ENCODE measurements around the gene ATP6V1F.

Gene ATP6V1F

DNA sequence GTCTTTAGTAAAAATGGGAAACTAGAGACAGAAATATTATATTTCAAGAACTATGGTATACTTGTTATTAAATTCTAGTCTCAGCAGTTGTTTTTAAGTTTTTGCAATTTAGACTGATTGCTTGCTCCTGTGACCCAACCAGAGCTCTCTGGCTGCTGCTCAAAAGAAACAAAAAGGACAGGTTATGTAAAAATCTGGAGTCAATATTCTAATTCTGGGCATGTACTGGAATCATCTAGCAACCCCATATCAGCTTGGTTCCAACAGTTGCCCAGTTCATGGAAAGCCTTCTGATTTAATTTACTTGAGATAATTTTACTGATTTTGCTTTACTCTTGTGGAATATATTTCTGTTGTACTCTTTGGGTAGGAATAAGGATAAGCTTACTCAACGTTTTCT lies 37.6 kb downstream of the ATP6V1F start:
- Histone ChIP-seq H3K4me1 (ENCODE audit: insufficient read depth, low read length, poor library complexity, severe bottlenecking) (peaks cover 4% of the 10 kb centered on the region), H4K20me1 (ENCODE audit: insufficient read depth, low read length, poor library complexity, severe bottlenecking) (no peaks in the 10 kb centered on the region), H3K4me2 (ENCODE audit: low read depth, low read length, poor library complexity, severe bottlenecking) (no peak overlapping the region), H3K9ac (ENCODE audit: low read depth, low read length, poor library complexity, severe bottlenecking) (no peak overlapping the region), H3K9me3 (ENCODE audit: insufficient read depth, low read depth, low read length) (0 out of 2 replicates have a peak, but pooled peaks cover 4% of the 10 kb centered on the region), H3K79me2 (ENCODE audit: insufficient read depth, low read length) (no peaks in the 10 kb centered on the region), H3K4me3 (ENCODE audit: low read length, poor library complexity, severe bottlenecking) (no peak overlapping the region), H3K27me3 (ENCODE audit: insufficient read depth, low read length, poor library complexity, severe bottlenecking) (no peaks in the 10 kb centered on the region), H3K36me3 (ENCODE audit: insufficient read depth, low read length) (no peaks in the 10 kb centered on the region), H2AFZ (ENCODE audit: low read length) (no peak overlapping the region), H3F3A (ENCODE audit: low read depth) (no peaks in the 10 kb centered on the region), H3K9me2 (replicated peaks; ENCODE audit: low read depth, low read length) (no peaks in the 10 kb centered on the region)
- no peak for TF ChIP-seq EZH2phosphoT487 (IDR thresholded peaks at IDR 0.05; ENCODE audit: borderline replicate concordance)
- TF ChIP-seq, protein P1, sequence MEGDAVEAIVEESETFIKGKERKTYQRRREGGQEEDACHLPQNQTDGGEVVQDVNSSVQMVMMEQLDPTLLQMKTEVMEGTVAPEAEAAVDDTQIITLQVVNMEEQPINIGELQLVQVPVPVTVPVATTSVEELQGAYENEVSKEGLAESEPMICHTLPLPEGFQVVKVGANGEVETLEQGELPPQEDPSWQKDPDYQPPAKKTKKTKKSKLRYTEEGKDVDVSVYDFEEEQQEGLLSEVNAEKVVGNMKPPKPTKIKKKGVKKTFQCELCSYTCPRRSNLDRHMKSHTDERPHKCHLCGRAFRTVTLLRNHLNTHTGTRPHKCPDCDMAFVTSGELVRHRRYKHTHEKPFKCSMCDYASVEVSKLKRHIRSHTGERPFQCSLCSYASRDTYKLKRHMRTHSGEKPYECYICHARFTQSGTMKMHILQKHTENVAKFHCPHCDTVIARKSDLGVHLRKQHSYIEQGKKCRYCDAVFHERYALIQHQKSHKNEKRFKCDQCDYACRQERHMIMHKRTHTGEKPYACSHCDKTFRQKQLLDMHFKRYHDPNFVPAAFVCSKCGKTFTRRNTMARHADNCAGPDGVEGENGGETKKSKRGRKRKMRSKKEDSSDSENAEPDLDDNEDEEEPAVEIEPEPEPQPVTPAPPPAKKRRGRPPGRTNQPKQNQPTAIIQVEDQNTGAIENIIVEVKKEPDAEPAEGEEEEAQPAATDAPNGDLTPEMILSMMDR (conservative IDR thresholded peaks at IDR 0.05; ENCODE audit: low read length): no peak

DNA sequence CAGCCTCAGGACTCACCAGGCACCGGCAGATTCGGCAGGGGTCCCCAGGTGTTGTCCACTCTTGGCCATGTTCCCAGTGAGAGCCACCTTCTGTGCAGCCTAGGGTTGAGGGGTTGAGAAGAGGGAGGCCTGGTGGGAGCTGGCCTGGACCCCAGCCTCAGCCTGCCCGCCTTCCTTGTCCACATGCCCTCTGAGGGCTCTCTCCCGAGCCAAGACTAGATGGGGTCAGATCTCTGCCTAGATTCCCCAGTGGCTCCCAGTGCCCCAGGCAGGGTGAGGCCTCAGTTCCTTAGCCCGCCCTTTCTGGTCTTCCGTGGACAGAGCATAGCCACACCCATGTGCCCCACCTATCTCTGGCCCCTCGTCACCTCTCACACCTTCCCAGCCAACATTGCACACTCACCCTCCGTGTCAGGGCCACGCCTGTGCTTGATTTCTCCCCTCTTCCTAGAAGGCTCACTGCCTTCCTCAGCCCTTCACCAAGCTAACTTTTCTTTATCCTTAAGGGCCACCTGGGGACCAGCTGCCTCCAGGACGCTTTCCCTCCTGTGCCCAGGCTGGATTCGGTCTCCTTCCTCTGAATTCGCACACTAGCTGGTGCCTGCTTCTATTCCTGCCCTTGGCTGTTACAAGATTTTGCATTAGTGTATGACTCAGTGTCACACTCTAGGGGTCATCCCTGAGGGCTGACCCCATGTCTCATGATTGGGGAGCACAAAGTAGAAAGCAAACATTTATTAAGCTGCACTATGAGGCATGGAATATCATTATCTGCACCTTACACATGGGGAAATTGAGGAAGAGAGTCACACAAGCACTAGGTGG lies 40.3 kb downstream of the ATP6V1F start:
- Histone ChIP-seq H2AFZ (ENCODE audit: low read length) (no peak overlapping the region), H3K4me2 (ENCODE audit: low read depth, low read length, poor library complexity, severe bottlenecking) (no peak overlapping the region), H3F3A (ENCODE audit: low read depth) (no peaks in the 10 kb centered on the region), H3K9me3 (ENCODE audit: insufficient read depth, low read depth, low read length) (0 out of 2 replicates have a peak, but pooled peaks cover 4% of the 10 kb centered on the region), H3K9ac (ENCODE audit: low read depth, low read length, poor library complexity, severe bottlenecking) (no peak overlapping the region), H3K4me1 (ENCODE audit: insufficient read depth, low read length, poor library complexity, severe bottlenecking) (peaks cover 4% of the 10 kb centered on the region), H4K20me1 (ENCODE audit: insufficient read depth, low read length, poor library complexity, severe bottlenecking) (no peaks in the 10 kb centered on the region), H3K79me2 (ENCODE audit: insufficient read depth, low read length) (no peaks in the 10 kb centered on the region), H3K4me3 (ENCODE audit: low read length, poor library complexity, severe bottlenecking) (no peak overlapping the region), H3K9me2 (replicated peaks; ENCODE audit: low read depth, low read length) (no peaks in the 10 kb centered on the region), H3K27me3 (ENCODE audit: insufficient read depth, low read length, poor library complexity, severe bottlenecking) (no peaks in the 10 kb centered on the region), H3K36me3 (ENCODE audit: insufficient read depth, low read length) (no peaks in the 10 kb centered on the region)
- no peak for TF ChIP-seq EZH2phosphoT487 (IDR thresholded peaks at IDR 0.05; ENCODE audit: borderline replicate concordance)
- TF ChIP-seq, protein P1 (conservative IDR thresholded peaks at IDR 0.05; ENCODE audit: low read length): no peak

DNA sequence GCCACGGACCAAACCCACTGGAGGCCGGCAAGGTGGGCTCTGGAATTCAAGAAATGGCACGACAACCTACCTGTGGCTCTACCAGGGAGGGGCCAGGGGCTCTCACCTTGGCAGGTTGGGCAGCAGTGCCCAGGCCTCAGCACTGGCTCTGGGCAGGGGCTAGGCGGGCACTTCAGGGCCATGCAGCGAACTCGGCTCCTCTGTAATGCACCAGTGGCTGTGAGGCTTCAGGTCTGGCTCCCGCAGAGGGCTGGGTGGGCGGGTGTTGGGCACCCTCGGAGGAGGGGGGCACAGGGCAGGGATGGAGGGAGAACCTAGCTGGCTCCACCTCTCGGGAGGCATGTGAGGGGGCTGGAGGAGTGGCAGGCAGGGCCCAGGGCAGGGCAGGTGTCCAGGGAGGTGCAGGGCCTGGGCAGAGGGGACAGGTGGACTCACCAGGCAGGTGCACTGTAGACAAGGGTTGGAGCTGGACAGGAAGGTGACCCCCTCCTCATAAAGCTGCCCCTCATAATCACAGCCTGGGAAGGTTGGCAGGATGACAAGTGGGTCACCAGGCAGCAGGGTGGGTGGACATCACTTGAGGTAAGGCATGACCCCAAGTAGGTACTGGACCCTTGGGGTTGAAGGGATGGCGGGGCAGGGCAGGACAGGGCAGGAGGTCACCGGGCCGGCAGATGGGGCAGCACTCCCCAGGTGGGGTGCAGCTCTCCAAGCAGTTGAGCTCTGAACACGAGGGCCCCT lies 41.1 kb downstream of the ATP6V1F start:
- Histone ChIP-seq H3K36me3 (ENCODE audit: insufficient read depth, low read length) (no peaks in the 10 kb centered on the region), H3K4me1 (ENCODE audit: insufficient read depth, low read length, poor library complexity, severe bottlenecking) (peaks cover 4% of the 10 kb centered on the region), H2AFZ (ENCODE audit: low read length) (no peak overlapping the region; the same call in 1 of the 2 replicates), H3K9me2 (replicated peaks; ENCODE audit: low read depth, low read length) (no peaks in the 10 kb centered on the region), H3K79me2 (ENCODE audit: insufficient read depth, low read length) (no peaks in the 10 kb centered on the region), H3K4me3 (ENCODE audit: low read length, poor library complexity, severe bottlenecking) (no peak overlapping the region), H3K27me3 (ENCODE audit: insufficient read depth, low read length, poor library complexity, severe bottlenecking) (no peaks in the 10 kb centered on the region), H3K9me3 (ENCODE audit: insufficient read depth, low read depth, low read length) (0 out of 2 replicates have a peak, but pooled peaks cover 4% of the 10 kb centered on the region), H4K20me1 (ENCODE audit: insufficient read depth, low read length, poor library complexity, severe bottlenecking) (no peaks in the 10 kb centered on the region), H3F3A (ENCODE audit: low read depth) (no peaks in the 10 kb centered on the region), H3K9ac (ENCODE audit: low read depth, low read length, poor library complexity, severe bottlenecking) (no peak overlapping the region), H3K4me2 (ENCODE audit: low read depth, low read length, poor library complexity, severe bottlenecking) (no peak overlapping the region)
- TF ChIP-seq EZH2phosphoT487 (IDR thresholded peaks at IDR 0.05; ENCODE audit: borderline replicate concordance): no peak
- TF ChIP-seq, protein P1 (conservative IDR thresholded peaks at IDR 0.05; ENCODE audit: low read length): no peak

Data from Loucy (cell line).